Right cardiac atrium (tissue), 5 donors: ENCODE results near the gene ACOXL. TPM values are rescaled to one million over a fixed set of nuclear protein-coding genes. Genes with fewer than 3 reads are reported as not detected.

ENCODE experiments used
- ATAC-seq, 2 donors: fragments of 200-7000 bp; cut with Tn5 transposase; one replicate each; pipeline versions ENCODE4 v1.8.0 to v1.9.1; 2020; ENCODE audit warnings: moderate library complexity in 2 of 2, mild to moderate bottlenecking in 1 of 2
- DNase-seq, 3 donors: peaks; one replicate each; pipeline ENCODE4 v3.0.0-alpha.2; 2020
- H3K27ac ChIP-seq: one replicate; pipeline ENCODE4 v1.5.1; 2013; ENCODE audit warnings: mild to moderate bottlenecking, low read length, control low read depth, moderate library complexity
- H3K27me3 ChIP-seq: one replicate; pipeline ENCODE4 v1.6.1; 2013; ENCODE audit not compliant: control insufficient read depth, insufficient read depth
- H3K4me1 ChIP-seq: one replicate; pipeline ENCODE4 v1.6.1; 2013; ENCODE audit warnings: low read length; ENCODE audit not compliant: control insufficient read depth, insufficient read depth
- H3K4me3 ChIP-seq: one replicate; pipeline ENCODE4 v1.5.1; 2013; ENCODE audit warnings: low read length, control low read depth
- H3K9me3 ChIP-seq: one replicate; pipeline ENCODE4 v1.6.1; 2013; ENCODE audit warnings: low read length; ENCODE audit not compliant: control insufficient read depth
- WGBS: extraction: QIAGEN DNeasy Blood & Tissue Kit; methylation state at CpG from one replicate; pipeline ENCODE4 v1.1.7; 2013; 5-methylcytosine and 5-hydroxymethylcytosine counted together
- intact Hi-C, 4 donors: fragments of 100-400 bp; cut with DNase I; formaldehyde crosslinking; loops; one replicate each; pipeline versions ENCODE4 v1.11.0 to v1.14.0; 2022 to 2023
- polyA plus RNA-seq: library from polyadenylated mRNA; stranded (reverse); fragments of 200-250 nt; gene quantifications from one replicate; pipeline ENCODE4 v1.2.3, GENCODE V29; 2013
- total RNA-seq, 4 donors: library from RNA; stranded (reverse); fragmentation: NEBNext Ultra II Directional; extraction: Animal tissue kit (Norgen Biotek cat#: 25700); gene quantifications; one replicate each; pipeline ENCODE4 v1.2.1, GENCODE V29; 2021
- donor health status: healthy with polysubstance abuse.
- donor health status: DM: no; HTN: yes; CAD: no.
- donor health status: DM: no; HTN: no; CAD: no.
- donor health status: DM: no; HTN: yes; CAD: no; lungs with severe emphysema.
- donor health status: DM: yes; HTN: yes; CAD: no.

ACOXL gene
- total and polyA plus RNA-seq, 5 donors: 0.02 TPM; not detected in 4

DNA sequence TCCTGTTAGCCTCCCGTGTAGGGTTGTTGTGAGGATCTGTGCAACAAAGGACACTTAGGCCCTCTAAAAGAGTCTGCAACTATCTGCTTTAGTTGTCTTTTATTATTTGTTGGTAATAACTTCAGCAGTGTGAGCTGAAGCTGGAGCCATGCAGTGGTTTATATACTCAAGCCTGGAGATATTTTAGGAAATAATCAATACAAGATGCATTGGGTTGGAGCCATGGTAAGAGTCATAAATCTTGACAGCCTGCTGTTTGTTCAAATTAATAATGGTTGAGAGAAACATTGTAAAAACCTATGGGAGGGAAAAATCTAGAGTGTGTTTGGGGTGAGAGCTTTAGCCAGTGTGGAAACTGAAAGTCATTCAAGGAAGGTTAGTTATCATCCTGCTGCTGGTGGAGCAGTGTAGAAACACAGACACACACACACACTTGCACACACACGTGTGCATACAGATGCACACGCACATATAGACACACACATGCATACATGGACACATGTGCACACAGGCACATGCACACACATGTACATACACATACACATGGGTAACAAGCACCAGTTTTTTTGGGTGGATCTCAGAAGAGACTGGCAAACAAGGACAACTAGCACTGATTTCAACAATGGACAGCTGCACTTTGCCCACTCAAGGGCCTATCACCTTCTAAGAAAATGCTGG, 51.0 kb downstream of the ACOXL start:
- Histone ChIP-seq H3K4me3 (no peak overlapping the region), H3K4me1 (no peaks in the 10 kb centered on the region), H3K27ac (no peak overlapping the region), H3K9me3 (no peaks in the 10 kb centered on the region), H3K27me3 (no peaks in the 10 kb centered on the region)
- ATAC-seq: no peak
- intact Hi-C loops: no loop called here
- 71% methylated on average over 3 of the region's 3 CpGs for WGBS
- DNase-seq: no peak

DNA sequence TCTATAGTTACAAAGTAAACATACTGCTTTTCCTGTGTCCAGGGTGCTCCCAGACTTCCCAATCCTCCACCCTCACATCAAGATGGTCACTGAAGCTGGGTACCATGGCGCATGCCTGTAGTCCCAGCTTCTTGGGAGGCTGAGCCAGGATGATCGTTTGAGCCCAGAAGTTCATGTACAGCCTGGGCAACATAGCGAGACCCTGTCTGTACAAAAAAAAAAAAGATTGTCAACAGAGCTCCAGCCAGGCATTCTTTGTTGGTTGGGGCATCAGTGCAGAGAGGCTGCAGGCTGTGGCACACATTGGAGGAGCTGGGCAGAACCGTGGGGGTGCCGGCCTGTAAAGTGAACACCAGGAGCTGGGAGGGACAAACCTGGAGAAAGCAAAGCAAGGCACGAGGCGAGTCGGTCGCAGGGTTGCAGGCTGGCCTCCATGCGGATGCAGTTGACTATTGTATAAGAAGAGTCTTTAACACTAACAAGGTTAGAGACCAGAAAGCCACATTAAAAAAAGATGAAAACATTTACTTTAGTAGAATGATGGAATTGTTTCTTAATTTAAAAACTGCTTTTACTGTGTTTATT, 51.8 kb downstream of the ACOXL start:
- Histone ChIP-seq H3K4me3 (no peak overlapping the region), H3K4me1 (no peaks in the 10 kb centered on the region), H3K9me3 (no peaks in the 10 kb centered on the region), H3K27me3 (no peaks in the 10 kb centered on the region), H3K27ac (no peak overlapping the region)
- WGBS: 89% methylated on average over 10 of the region's 10 CpGs
- ATAC-seq (no peak), DNase-seq (no peak)
- intact Hi-C loops: no loop called here

DNA sequence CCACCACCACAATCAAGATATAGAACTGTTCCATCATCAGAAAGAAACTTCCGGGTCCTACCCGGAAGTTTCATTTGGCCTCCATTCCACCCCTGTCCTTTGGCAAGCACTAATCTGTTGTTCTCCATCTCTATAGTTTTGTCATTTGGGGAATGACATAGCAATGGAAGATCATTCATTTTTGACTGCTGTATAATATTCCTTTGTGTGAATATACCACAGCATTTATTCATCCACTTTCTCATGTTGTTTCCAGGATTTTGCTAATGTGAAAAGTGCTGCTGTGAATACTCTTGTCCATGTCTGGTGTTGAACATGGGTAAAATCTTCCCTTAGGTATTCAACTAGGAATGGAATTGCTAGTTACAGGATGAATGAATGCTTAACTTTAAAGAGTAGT, 53.1 kb downstream of the ACOXL start:
- intact Hi-C loops: no loop called here
- Histone ChIP-seq H3K9me3 (no peaks in the 10 kb centered on the region), H3K27ac (no peak overlapping the region), H3K4me1 (no peaks in the 10 kb centered on the region), H3K27me3 (no peaks in the 10 kb centered on the region), H3K4me3 (no peak overlapping the region)
- ATAC-seq (no peak), DNase-seq (no peak)
- 95% methylated on average over 2 of the region's 2 CpGs for WGBS

DNA sequence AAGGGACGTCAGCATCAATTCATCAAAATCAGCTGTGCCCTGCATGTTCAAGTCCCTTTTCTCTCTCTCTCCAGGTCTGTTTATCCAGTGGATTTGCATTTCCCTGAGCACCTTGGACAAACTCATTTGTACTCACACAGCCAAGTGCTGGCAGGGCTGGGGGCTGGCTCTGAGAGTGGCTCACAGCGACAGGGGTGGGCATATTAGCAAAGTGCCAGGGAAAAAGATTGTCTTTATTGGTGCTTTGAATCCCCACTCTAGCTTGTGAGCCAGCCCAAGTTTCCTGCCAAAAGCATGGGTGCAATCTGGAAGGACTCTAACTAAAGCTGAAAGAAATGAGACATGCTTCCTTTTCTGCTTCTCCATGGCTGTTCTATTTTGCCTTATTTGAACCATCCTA, 56.6 kb downstream of the ACOXL start:
- 60% methylated on average over 2 of the region's 2 CpGs for WGBS
- H3K9me3 ChIP-seq: no peaks in the 10 kb centered on the region
- ATAC-seq (no peak), DNase-seq (no peak)
- no peak overlapping the region for H3K27ac ChIP-seq
- H3K4me3 ChIP-seq: no peak overlapping the region
- H3K27me3 ChIP-seq: no peaks in the 10 kb centered on the region
- no peaks in the 10 kb centered on the region for H3K4me1 ChIP-seq
- intact Hi-C loops: no loop called here

GRCh38 chr2:110789706-110790105, 57.3 kb downstream of the ACOXL start:
- Histone ChIP-seq H3K27ac (no peak overlapping the region), H3K9me3 (no peaks in the 10 kb centered on the region), H3K4me1 (no peaks in the 10 kb centered on the region), H3K27me3 (no peaks in the 10 kb centered on the region), H3K4me3 (no peak overlapping the region)
- intact Hi-C loops: no loop called here
- 80% methylated on average over 4 of the region's 4 CpGs for WGBS
- DNase-seq (no peak), ATAC-seq (no peak)

- Histone ChIP-seq H3K27me3 (no peaks in the 10 kb centered on the region), H3K4me1 (no peaks in the 10 kb centered on the region), H3K27ac (no peak overlapping the region), H3K9me3 (no peaks in the 10 kb centered on the region), H3K4me3 (no peak overlapping the region)
- no peak for DNase-seq
- no peak for ATAC-seq
- intact Hi-C loops: no loop called here
Observed at GRCh38 chr2:110790907-110791306, 58.5 kb downstream of the ACOXL start.

- DNase-seq: no peak
- Histone ChIP-seq H3K27me3 (no peaks in the 10 kb centered on the region), H3K4me1 (no peaks in the 10 kb centered on the region), H3K27ac (no peak overlapping the region), H3K4me3 (no peak overlapping the region), H3K9me3 (no peaks in the 10 kb centered on the region)
- WGBS: 64% methylated on average over 4 of the region's 4 CpGs
- intact Hi-C loops: no loop called here
- ATAC-seq: no peak
Observed at GRCh38 chr2:110791435-110791834, 59.1 kb downstream of the ACOXL start.

DNA sequence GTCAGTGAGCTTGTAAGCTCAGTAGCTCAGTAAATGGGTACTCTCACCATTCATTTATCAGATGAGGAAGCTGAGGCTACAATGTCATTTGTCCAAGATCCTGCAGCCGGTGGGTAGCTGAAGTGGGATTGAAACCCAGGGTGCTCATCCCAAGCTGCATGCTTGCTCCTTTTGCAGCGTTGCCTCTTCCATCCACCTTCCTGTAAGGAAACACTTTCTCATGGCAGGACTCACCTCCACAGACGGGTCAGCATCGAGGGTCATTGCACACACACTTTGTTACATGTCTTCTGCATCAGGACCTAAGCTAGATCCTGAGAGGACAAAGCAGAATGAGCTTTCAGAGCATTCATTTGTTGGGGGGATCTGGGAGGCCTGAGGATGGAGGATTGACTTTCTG, 60.7 kb downstream of the ACOXL start:
- Histone ChIP-seq H3K9me3 (no peaks in the 10 kb centered on the region), H3K27me3 (no peaks in the 10 kb centered on the region), H3K4me1 (no peaks in the 10 kb centered on the region), H3K27ac (no peak overlapping the region), H3K4me3 (no peak overlapping the region)
- ATAC-seq (no peak), DNase-seq (no peak)
- 89% methylated on average over 4 of the region's 4 CpGs for WGBS
- intact Hi-C loops: no loop called here

- Histone ChIP-seq H3K27me3 (no peaks in the 10 kb centered on the region), H3K9me3 (no peaks in the 10 kb centered on the region), H3K4me3 (no peak overlapping the region), H3K27ac (no peak overlapping the region), H3K4me1 (no peaks in the 10 kb centered on the region)
- 62% methylated on average over 4 of the region's 4 CpGs for WGBS
- ATAC-seq (no peak), DNase-seq (no peak)
- intact Hi-C loops: no loop called here
Observed at GRCh38 chr2:110794390-110794789, 62.0 kb downstream of the ACOXL start.

DNA sequence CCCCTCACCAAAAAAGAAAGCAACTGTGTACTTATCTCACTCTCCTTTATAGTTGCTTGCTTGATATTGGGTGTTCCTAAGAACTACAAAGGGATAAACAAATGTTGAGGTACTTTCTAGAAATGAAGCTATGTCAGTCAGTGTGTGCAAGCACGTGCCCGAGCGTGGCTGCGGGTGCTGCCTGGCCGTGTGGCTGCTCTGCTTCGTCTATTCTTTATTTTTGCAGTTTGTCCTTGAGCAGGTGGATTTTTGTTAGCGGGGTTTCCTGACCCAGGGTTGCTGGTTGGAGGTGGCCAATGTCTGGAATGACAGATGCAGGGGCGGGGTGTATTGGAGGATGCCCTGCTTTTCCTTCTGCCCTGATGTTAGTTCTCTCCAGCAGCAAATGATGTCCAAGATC, 62.6 kb downstream of the ACOXL start:
- H3K27ac ChIP-seq: no peak overlapping the region
- ATAC-seq (no peak), DNase-seq (no peak)
- H3K9me3 ChIP-seq: no peaks in the 10 kb centered on the region
- no peak overlapping the region for H3K4me3 ChIP-seq
- 90% methylated on average over 8 of the region's 8 CpGs for WGBS
- H3K27me3 ChIP-seq: no peaks in the 10 kb centered on the region
- no peaks in the 10 kb centered on the region for H3K4me1 ChIP-seq
- intact Hi-C loops: no loop called here

DNA sequence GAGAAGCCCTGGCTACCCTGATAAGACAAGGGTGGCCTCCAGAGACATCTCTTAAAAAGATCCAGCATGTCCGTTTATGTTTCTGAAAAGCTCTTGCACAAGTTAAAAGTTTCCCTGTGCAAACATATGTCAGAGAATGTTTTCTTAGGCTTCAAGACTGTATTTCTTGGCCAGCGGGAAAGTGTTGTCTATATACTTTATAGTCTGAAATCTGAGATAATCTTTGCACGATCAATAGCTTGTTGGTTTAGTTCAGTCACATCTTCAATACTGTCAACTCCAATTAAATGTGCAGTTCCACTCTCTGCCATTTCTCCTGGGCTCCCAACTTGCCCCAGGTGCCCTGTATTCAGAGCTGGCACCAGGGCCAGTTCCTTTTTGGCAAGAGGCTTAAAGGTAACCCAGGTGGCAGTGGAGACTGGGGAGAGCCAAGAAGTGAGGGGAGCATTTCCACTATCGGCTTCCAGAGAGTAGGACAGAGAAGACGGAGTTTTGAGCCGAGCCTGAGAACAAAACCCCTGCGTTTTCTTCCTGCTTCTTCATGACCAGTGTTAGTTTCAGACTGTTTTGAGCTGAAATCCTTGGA, 64.4 kb downstream of the ACOXL start:
- H3K9me3 ChIP-seq: no peaks in the 10 kb centered on the region
- H3K27ac ChIP-seq: no peak overlapping the region
- ATAC-seq (peak in 1 of 2 donors; percentile 38), DNase-seq (no peak)
- intact Hi-C loops: no loop called here
- no peak overlapping the region for H3K4me3 ChIP-seq
- H3K27me3 ChIP-seq: no peaks in the 10 kb centered on the region
- 51% methylated on average over 7 of the region's 7 CpGs for WGBS
- H3K4me1 ChIP-seq: peaks cover 4% of the 10 kb centered on the region
